Measurements from ENCODE around the gene LTB4R.

- no peak for TF ChIP-seq CTCF (IDR thresholded peaks at IDR 0.05; ENCODE audit: poor library complexity, severe bottlenecking)
- TF ChIP-seq TAF1 (IDR thresholded peaks at IDR 0.05; ENCODE audit: low read depth), result no peak
- TF ChIP-seq SMC3 (conservative IDR thresholded peaks at IDR 0.05; ENCODE audit: poor library complexity), result no peak
- no peak for TF ChIP-seq POLR2AphosphoS5 (IDR thresholded peaks at IDR 0.05)
- TF ChIP-seq EZH2 (IDR thresholded peaks at IDR 0.05; ENCODE audit: borderline replicate concordance, insufficient read depth, low read length, poor library complexity, severe bottlenecking), result no peak
- no peak for TF ChIP-seq EP300 (conservative IDR thresholded peaks at IDR 0.05; ENCODE audit: poor library complexity, severe bottlenecking)
- TF ChIP-seq, protein P1, sequence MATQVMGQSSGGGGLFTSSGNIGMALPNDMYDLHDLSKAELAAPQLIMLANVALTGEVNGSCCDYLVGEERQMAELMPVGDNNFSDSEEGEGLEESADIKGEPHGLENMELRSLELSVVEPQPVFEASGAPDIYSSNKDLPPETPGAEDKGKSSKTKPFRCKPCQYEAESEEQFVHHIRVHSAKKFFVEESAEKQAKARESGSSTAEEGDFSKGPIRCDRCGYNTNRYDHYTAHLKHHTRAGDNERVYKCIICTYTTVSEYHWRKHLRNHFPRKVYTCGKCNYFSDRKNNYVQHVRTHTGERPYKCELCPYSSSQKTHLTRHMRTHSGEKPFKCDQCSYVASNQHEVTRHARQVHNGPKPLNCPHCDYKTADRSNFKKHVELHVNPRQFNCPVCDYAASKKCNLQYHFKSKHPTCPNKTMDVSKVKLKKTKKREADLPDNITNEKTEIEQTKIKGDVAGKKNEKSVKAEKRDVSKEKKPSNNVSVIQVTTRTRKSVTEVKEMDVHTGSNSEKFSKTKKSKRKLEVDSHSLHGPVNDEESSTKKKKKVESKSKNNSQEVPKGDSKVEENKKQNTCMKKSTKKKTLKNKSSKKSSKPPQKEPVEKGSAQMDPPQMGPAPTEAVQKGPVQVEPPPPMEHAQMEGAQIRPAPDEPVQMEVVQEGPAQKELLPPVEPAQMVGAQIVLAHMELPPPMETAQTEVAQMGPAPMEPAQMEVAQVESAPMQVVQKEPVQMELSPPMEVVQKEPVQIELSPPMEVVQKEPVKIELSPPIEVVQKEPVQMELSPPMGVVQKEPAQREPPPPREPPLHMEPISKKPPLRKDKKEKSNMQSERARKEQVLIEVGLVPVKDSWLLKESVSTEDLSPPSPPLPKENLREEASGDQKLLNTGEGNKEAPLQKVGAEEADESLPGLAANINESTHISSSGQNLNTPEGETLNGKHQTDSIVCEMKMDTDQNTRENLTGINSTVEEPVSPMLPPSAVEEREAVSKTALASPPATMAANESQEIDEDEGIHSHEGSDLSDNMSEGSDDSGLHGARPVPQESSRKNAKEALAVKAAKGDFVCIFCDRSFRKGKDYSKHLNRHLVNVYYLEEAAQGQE (IDR thresholded peaks at IDR 0.05; ENCODE audit: borderline replicate concordance), result no peak
- TF ChIP-seq MXI1 (conservative IDR thresholded peaks at IDR 0.05; ENCODE audit: poor library complexity, severe bottlenecking), result no peak
- no peak for TF ChIP-seq RAD21 (conservative IDR thresholded peaks at IDR 0.05)
Observed at GRCh38 chr14:24311837-24312615, 724 bp downstream of the LTB4R start.
